Measurements from ENCODE around the gene AFF3. TPM values are rescaled to one million over a fixed set of nuclear protein-coding genes. Genes with fewer than 3 reads are reported as not detected.

Gene AFF3
- total and polyA plus RNA-seq, 3 donors from 2014 or later = 18.0 to 34.4 (median 27.1) TPM

- intact Hi-C loops (cut with DNase I; ENCODE audit: low total_unique reads) = no loop called here
- DNase-seq = no peak
- H3K36me3 ChIP-seq (ENCODE audit: low read depth, missing control alignments) = no peaks in the 10 kb centered on the region
- 91 to 92% methylated on average over 4 of the region's 4 CpGs for WGBS, 2 donors
- no peaks in the 10 kb centered on the region for H3K27me3 ChIP-seq
- H3K4me1 ChIP-seq = no peaks in the 10 kb centered on the region
- H3K4me3 ChIP-seq = no peak overlapping the region
- no peak for TF ChIP-seq CTCF (IDR thresholded peaks at IDR 0.05)
- TF ChIP-seq POLR2A (IDR thresholded peaks at IDR 0.05) = no peak
- H3K27ac ChIP-seq = no peak overlapping the region
- H3K9me3 ChIP-seq = no peaks in the 10 kb centered on the region
These were observed 604.4 kb downstream of the AFF3 start for GRCh38 chr2:99537910-99538485.

GRCh38 chr2:99524056-99524455 lies 618.3 kb downstream of the AFF3 start:
- H3K27me3 ChIP-seq = no peaks in the 10 kb centered on the region
- TF ChIP-seq POLR2A (IDR thresholded peaks at IDR 0.05) = no peak
- TF ChIP-seq CTCF (IDR thresholded peaks at IDR 0.05) = no peak
- no peaks in the 10 kb centered on the region for H3K9me3 ChIP-seq
- intact Hi-C loops (cut with DNase I; ENCODE audit: low total_unique reads) = no loop called here
- H3K4me1 ChIP-seq = no peaks in the 10 kb centered on the region
- 86 to 92% methylated on average over 2 of the region's 2 CpGs for WGBS, 2 donors
- H3K27ac ChIP-seq = no peak overlapping the region
- no peaks in the 10 kb centered on the region for H3K36me3 ChIP-seq (ENCODE audit: low read depth, missing control alignments)
- DNase-seq = no peak
- H3K4me3 ChIP-seq = no peak overlapping the region

GRCh38 chr2:99522157-99522556 lies 620.2 kb downstream of the AFF3 start:
- Histone ChIP-seq H3K27me3 (no peaks in the 10 kb centered on the region), H3K36me3 (ENCODE audit: low read depth, missing control alignments) (no peaks in the 10 kb centered on the region), H3K4me3 (no peak overlapping the region), H3K9me3 (no peaks in the 10 kb centered on the region), H3K4me1 (no peaks in the 10 kb centered on the region), H3K27ac (no peak overlapping the region)
- 95 to 98% methylated on average over 2 of the region's 2 CpGs for WGBS, 2 donors
- TF ChIP-seq POLR2A (IDR thresholded peaks at IDR 0.05) = no peak
- no peak for TF ChIP-seq CTCF (IDR thresholded peaks at IDR 0.05)
- intact Hi-C loops (cut with DNase I; ENCODE audit: low total_unique reads) = no loop called here
- DNase-seq = no peak

- Histone ChIP-seq H3K9me3 (no peaks in the 10 kb centered on the region), H3K4me3 (no peak overlapping the region), H3K27ac (no peak overlapping the region), H3K4me1 (no peaks in the 10 kb centered on the region), H3K36me3 (ENCODE audit: low read depth, missing control alignments) (no peaks in the 10 kb centered on the region), H3K27me3 (no peaks in the 10 kb centered on the region)
- TF ChIP-seq CTCF (IDR thresholded peaks at IDR 0.05) = no peak
- no peak for TF ChIP-seq POLR2A (IDR thresholded peaks at IDR 0.05)
- WGBS, 2 donors = 89 to 91% methylated on average over 3 of the region's 3 CpGs
- intact Hi-C loops (cut with DNase I; ENCODE audit: low total_unique reads) = no loop called here
- no peak for DNase-seq
These were observed 621.6 kb downstream of the AFF3 start for GRCh38 chr2:99520813-99521212.

GRCh38 chr2:99520195-99520594 lies 622.2 kb downstream of the AFF3 start:
- no peaks in the 10 kb centered on the region for H3K4me1 ChIP-seq
- TF ChIP-seq CTCF (IDR thresholded peaks at IDR 0.05) (no peak), POLR2A (IDR thresholded peaks at IDR 0.05) (no peak)
- H3K27ac ChIP-seq = no peak overlapping the region
- intact Hi-C loops (cut with DNase I; ENCODE audit: low total_unique reads) = no loop called here
- H3K4me3 ChIP-seq = no peak overlapping the region
- no peaks in the 10 kb centered on the region for H3K9me3 ChIP-seq
- H3K36me3 ChIP-seq (ENCODE audit: low read depth, missing control alignments) = no peaks in the 10 kb centered on the region
- 91 to 98% methylated on average over 4 of the region's 4 CpGs for WGBS, 2 donors
- no peak for DNase-seq
- no peaks in the 10 kb centered on the region for H3K27me3 ChIP-seq
